Islet of Langerhans (tissue), 1 donor: ENCODE results near the gene ATP7A.
"Not testable (repeated sequence)": the region's sequence is repeated elsewhere in the genome, so short reads cannot be mapped to it uniquely, and the experiment has no call there.

Experiments
- FAIRE-seq: peaks from one replicate; lab custom pipeline; 2011; peaks lifted over from hg19 to GRCh38; lab: Jason Lieb, UNC

Gene ATP7A

GRCh38 chrX:77910108-77910840 is at the start of gene ATP7A:
Gene ATP7A, plus strand, starts transcription at chrX:77910693. Its CDS starts 60,949 bp downstream, at chrX:77971642.
- FAIRE-seq: no peak

DNA sequence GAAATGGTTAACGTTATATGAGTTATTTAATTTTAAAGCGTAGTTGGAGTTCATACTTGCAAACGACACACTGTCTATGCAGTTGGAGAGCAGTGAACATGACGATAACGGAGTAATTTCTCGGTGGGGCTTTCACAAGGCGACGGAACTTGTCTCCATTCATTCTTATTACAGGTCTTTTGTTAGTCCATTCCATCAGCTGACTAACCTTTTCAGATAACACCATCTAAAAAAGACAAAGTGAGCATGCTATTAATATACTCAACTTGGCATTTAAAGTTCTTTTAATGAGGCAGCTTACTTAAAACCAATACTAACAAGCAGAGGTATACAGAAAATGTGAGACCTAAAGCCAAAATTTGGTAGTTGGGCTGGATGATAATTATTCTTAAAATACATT is 35.1 kb upstream of the ATP7A start:
- no peak for FAIRE-seq

DNA sequence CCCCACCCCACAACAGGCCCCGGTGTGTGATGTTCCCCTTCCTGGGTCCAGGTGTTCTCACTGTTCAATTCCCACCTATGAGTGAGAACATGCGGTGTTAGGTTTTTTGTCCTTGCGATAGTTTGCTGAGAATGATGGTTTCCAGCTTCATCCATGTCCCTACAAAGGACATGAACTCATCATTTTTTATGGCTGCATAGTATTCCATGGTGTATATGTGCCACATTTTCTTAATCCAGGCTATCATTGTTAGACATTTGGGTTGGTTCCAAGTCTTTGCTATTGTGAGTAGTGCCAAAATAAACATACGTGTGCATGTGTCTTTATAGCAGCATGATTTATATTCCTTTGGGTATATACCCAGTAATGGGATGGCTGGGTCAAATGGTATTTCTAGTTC is 29.1 kb upstream of the ATP7A start:
- FAIRE-seq: not testable (repeated sequence)

- no peak for FAIRE-seq
Observed at GRCh38 chrX:77892887-77893286, 17.6 kb upstream of the ATP7A start.

DNA sequence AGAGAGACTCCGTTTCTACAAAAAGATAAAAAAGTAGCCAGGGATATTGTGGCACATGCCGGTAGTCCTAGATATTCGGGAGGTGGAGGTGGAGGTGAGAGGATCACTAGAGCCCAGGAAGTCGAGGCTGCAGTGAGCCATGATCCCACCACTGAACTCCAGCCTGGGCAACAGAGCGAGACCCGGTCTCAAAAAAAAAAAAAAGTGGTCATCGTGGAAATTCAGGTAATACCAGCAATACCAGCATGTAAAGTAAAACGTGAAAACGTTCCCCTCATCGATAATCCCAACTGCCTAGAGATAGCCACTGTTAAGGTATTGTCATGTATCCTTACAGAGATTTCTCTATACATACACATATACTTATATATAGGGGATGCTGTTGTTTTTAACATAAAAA is 16.8 kb upstream of the ATP7A start:
- FAIRE-seq: no peak

- peak; percentile 96 for FAIRE-seq
Observed at GRCh38 chrX:77894921-77895886, 15.3 kb upstream of the ATP7A start, which contains the start of gene MAGT1. Gene MAGT1, minus strand, starts transcription at chrX:77895435. Its CDS starts 25 bp downstream, at chrX:77895410.

DNA sequence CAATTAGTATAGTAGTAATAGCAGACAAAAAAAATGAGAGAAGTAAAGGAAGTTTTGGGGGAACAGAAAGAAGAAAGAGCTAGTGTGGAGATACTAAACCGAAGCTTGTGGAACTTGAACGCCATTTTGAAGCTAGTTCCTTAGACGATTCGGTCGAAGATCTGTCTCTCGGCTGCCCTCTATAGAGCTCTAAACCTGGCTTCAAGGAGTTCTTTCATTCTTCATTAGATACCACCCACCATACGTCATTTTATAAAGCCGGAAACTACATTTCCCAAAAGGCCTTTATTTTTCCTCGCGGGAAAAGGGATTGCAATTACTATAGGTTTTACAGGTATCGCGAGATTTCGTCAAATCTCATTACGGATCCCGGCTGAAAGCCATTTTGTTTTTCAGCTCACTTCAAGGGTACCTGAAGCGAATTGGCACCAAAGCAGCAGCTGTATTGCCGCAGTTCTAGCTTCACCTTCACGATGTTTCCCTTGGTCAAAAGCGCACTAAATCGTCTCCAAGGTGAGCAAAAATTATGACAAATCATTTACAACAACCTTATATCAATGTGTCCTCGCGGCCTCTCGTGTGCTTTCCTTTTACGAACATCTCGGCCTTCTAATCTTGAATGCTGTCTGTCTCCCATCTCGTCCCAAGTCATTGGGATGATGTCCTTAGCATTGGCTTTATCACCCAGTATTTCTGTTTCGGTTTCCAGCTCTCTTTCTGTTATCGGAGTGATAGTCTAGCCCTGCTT is 11.2 kb upstream of the ATP7A start, which contains the start of gene COX7B:
Gene COX7B, plus strand, starts transcription at position 388 of the 748 bp plus-strand sequence. Its CDS starts 86 bp downstream, at position 474.
- peak; percentile 91 for FAIRE-seq

- FAIRE-seq: no peak
Observed at GRCh38 chrX:77900688-77901087, 9.8 kb upstream of the ATP7A start.

GRCh38 chrX:77901506-77901905 is 9.0 kb upstream of the ATP7A start:
- no peak for FAIRE-seq

GRCh38 chrX:77917294-77917933 is 6.9 kb downstream of the ATP7A start:
- FAIRE-seq: no peak

GRCh38 chrX:77918568-77918967 is 8.1 kb downstream of the ATP7A start:
- FAIRE-seq: no peak

- FAIRE-seq: not testable (repeated sequence)
Observed at GRCh38 chrX:77919370-77919769, 8.9 kb downstream of the ATP7A start.

GRCh38 chrX:77922787-77923186 is 12.3 kb downstream of the ATP7A start:
- no peak for FAIRE-seq

DNA sequence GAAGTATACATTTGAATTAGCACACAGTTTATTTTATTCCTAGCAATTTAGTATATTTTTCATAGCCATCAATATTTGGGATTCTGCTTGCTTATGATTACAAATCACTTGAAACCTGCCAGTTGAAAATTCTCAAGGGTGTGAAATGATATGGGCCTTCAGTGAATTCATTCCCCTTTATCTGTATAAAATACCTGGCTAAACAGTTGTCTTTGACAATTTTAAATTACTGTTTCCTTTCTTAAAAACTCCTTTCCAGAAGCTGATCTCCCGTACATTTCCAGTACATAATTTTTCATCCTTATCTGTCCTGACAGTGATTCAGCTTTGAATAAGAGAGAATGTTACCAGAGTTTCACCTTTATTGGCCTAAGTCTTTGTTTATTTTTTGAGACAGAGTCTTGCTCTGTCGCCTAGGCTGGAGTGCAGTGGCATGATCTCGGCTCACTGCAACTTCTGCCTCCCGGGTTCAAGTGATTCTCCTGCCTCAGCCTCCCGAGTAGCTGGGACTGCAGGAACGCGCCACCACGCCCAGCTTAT is 13.9 kb downstream of the ATP7A start:
- FAIRE-seq: no peak

DNA sequence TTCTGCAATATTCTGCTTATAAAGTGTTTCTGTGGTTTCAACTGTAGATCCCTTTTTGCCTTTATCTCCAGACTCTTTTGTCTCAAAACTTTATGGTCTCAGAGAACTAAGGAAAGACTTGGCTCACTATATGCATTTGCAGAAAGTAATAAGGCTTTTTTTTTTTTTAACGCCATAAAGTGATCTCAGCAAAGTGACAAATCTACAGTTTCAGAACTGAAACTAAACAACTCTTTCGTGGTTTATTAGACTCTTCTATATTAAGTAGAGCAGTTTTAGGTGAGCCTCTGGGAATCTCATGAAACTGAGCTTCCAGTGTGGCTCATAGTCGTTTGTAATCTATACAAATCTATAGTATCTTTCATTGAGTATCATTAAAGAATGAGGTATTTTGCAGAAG is 15.3 kb downstream of the ATP7A start:
- FAIRE-seq: no peak

DNA sequence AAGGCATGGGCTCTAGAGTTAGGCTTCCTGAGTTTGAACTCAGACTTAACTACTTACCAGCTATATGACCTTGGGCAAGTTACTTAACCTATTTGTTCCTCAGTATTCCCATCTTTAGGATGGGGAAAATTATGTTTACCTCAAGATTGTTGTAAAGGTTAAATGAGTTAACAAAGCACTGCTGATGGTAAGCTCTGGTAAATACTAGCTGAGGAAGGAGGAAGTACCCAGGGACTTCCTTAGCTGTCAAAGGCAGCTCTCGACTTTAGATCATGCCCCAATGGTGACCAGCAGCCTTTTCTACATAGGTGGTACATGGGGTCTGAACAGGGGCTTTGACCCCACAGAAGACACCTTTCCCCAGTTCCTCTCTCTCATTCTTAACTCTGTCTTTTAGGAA is 20.1 kb downstream of the ATP7A start:
- no peak for FAIRE-seq

DNA sequence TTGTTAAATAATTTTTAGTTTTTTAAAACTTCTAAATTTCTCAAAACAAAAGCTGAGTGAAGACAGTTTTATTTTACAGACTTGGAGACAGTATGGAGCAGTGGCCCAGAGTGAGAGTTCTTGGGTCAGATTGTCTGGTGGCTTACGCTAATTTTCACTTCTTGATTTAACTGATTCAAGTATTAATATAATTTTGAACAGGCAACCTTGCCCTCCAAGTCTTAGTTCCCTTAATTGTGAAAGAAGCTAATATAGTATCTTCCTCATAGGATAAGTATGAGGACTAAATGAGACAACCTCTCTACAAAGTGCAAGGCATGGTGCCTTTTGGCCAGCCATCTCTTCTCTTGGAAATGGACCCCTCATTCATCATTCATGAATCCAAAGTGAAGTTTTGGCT is 25.4 kb downstream of the ATP7A start:
- no peak for FAIRE-seq

- FAIRE-seq: no peak
Observed at GRCh38 chrX:77936299-77936698, 25.8 kb downstream of the ATP7A start.

GRCh38 chrX:77937291-77937690 is 26.8 kb downstream of the ATP7A start:
- peak; percentile 36 for FAIRE-seq

GRCh38 chrX:77938083-77938680 is 27.7 kb downstream of the ATP7A start:
- FAIRE-seq: no peak

GRCh38 chrX:77945031-77945430 is 34.5 kb downstream of the ATP7A start:
- FAIRE-seq: not testable (repeated sequence)
